ENCODE data around the gene ABCC11.
"Not testable (repeated sequence)": the region's sequence is repeated elsewhere in the genome, so short reads cannot be mapped to it uniquely, and the experiment has no call there.

The ABCC11 gene

GRCh38 chr16:48252013-48252412 is 4.7 kb upstream of the ABCC11 start:
- Histone ChIP-seq H3K36me3 (ENCODE audit: control insufficient read depth, insufficient read depth, low read length) (peaks cover 27% of the 10 kb centered on the region), H3K27me3 (replicated peaks; ENCODE audit: control insufficient read depth, insufficient read depth, low read length, poor library complexity, severe bottlenecking) (no peaks in the 10 kb centered on the region), H3K9me3 (ENCODE audit: control insufficient read depth, low read length) (no peaks in the 10 kb centered on the region), H3K27ac (ENCODE audit: insufficient read depth, low read length, poor library complexity, severe bottlenecking) (no peak overlapping the region), H3K4me1 (ENCODE audit: control insufficient read depth, insufficient read depth, low read length, poor library complexity, severe bottlenecking) (peaks cover 6% of the 10 kb centered on the region), H3K4me3 (ENCODE audit: insufficient read depth, low read depth, low read length, poor library complexity, severe bottlenecking) (no peak overlapping the region)
- no peak for DNase-seq

- Histone ChIP-seq H3K4me1 (ENCODE audit: control insufficient read depth, insufficient read depth, low read length, poor library complexity, severe bottlenecking) (peaks cover 18% of the 10 kb centered on the region), H3K4me3 (ENCODE audit: insufficient read depth, low read depth, low read length, poor library complexity, severe bottlenecking) (no peak overlapping the region), H3K27me3 (replicated peaks; ENCODE audit: control insufficient read depth, insufficient read depth, low read length, poor library complexity, severe bottlenecking) (no peaks in the 10 kb centered on the region), H3K27ac (ENCODE audit: insufficient read depth, low read length, poor library complexity, severe bottlenecking) (no peak overlapping the region), H3K36me3 (ENCODE audit: control insufficient read depth, insufficient read depth, low read length) (peaks cover 18% of the 10 kb centered on the region), H3K9me3 (ENCODE audit: control insufficient read depth, low read length) (no peaks in the 10 kb centered on the region)
- DNase-seq, result no peak
Observed at GRCh38 chr16:48250520-48251278, 3.4 kb upstream of the ABCC11 start.

- Histone ChIP-seq H3K27ac (ENCODE audit: insufficient read depth, low read length, poor library complexity, severe bottlenecking) (no peak overlapping the region), H3K27me3 (replicated peaks; ENCODE audit: control insufficient read depth, insufficient read depth, low read length, poor library complexity, severe bottlenecking) (no peaks in the 10 kb centered on the region), H3K4me1 (ENCODE audit: control insufficient read depth, insufficient read depth, low read length, poor library complexity, severe bottlenecking) (peaks cover 25% of the 10 kb centered on the region), H3K36me3 (ENCODE audit: control insufficient read depth, insufficient read depth, low read length) (no peaks in the 10 kb centered on the region), H3K4me3 (ENCODE audit: insufficient read depth, low read depth, low read length, poor library complexity, severe bottlenecking) (no peak overlapping the region), H3K9me3 (ENCODE audit: control insufficient read depth, low read length) (no peaks in the 10 kb centered on the region)
- no peak for DNase-seq
Observed at GRCh38 chr16:48246066-48246465, 1.3 kb downstream of the ABCC11 start.

- Histone ChIP-seq H3K36me3 (ENCODE audit: control insufficient read depth, insufficient read depth, low read length) (no peaks in the 10 kb centered on the region), H3K9me3 (ENCODE audit: control insufficient read depth, low read length) (no peaks in the 10 kb centered on the region), H3K27me3 (replicated peaks; ENCODE audit: control insufficient read depth, insufficient read depth, low read length, poor library complexity, severe bottlenecking) (no peaks in the 10 kb centered on the region), H3K4me1 (ENCODE audit: control insufficient read depth, insufficient read depth, low read length, poor library complexity, severe bottlenecking) (peaks cover 25% of the 10 kb centered on the region), H3K4me3 (ENCODE audit: insufficient read depth, low read depth, low read length, poor library complexity, severe bottlenecking) (peak overlapping the region; percentile 68), H3K27ac (ENCODE audit: insufficient read depth, low read length, poor library complexity, severe bottlenecking) (peak overlapping the region; percentile 66)
- no peak for DNase-seq
Observed at GRCh38 chr16:48244863-48245195, 2.5 kb downstream of the ABCC11 start.

- Histone ChIP-seq H3K4me1 (ENCODE audit: control insufficient read depth, insufficient read depth, low read length, poor library complexity, severe bottlenecking) (peaks cover 25% of the 10 kb centered on the region), H3K9me3 (ENCODE audit: control insufficient read depth, low read length) (no peaks in the 10 kb centered on the region), H3K27ac (ENCODE audit: insufficient read depth, low read length, poor library complexity, severe bottlenecking) (peak within 1 kb of the TSS; percentile 66), H3K4me3 (ENCODE audit: insufficient read depth, low read depth, low read length, poor library complexity, severe bottlenecking) (peak within 1 kb of the TSS; percentile 68), H3K36me3 (ENCODE audit: control insufficient read depth, insufficient read depth, low read length) (no peaks in the 10 kb centered on the region), H3K27me3 (replicated peaks; ENCODE audit: control insufficient read depth, insufficient read depth, low read length, poor library complexity, severe bottlenecking) (no peaks in the 10 kb centered on the region)
- DNase-seq, result peak; percentile 75 to 84 (median 77)
Observed at GRCh38 chr16:48244080-48244862, 3.1 kb downstream of the ABCC11 start, which contains the start of gene LONP2. Gene LONP2 (plus strand): TSS chr16:48244300. CDS start chr16:48244389, 89 bp downstream.

- H3K4me3 ChIP-seq (ENCODE audit: insufficient read depth, low read depth, low read length, poor library complexity, severe bottlenecking); H3K4me1 ChIP-seq (ENCODE audit: control insufficient read depth, insufficient read depth, low read length, poor library complexity, severe bottlenecking); H3K36me3 ChIP-seq (ENCODE audit: control insufficient read depth, insufficient read depth, low read length); DNase-seq; H3K27ac ChIP-seq (ENCODE audit: insufficient read depth, low read length, poor library complexity, severe bottlenecking); H3K27me3 ChIP-seq (replicated peaks; ENCODE audit: control insufficient read depth, insufficient read depth, low read length, poor library complexity, severe bottlenecking); H3K9me3 ChIP-seq (ENCODE audit: control insufficient read depth, low read length): not testable (repeated sequence)
Observed at GRCh38 chr16:48240147-48240546, 7.2 kb downstream of the ABCC11 start.

- no peaks in the 10 kb centered on the region for H3K9me3 ChIP-seq (ENCODE audit: control insufficient read depth, low read length)
- H3K4me1 ChIP-seq (ENCODE audit: control insufficient read depth, insufficient read depth, low read length, poor library complexity, severe bottlenecking), result no peaks in the 10 kb centered on the region
- H3K4me3 ChIP-seq (ENCODE audit: insufficient read depth, low read depth, low read length, poor library complexity, severe bottlenecking), result no peak overlapping the region
- H3K27me3 ChIP-seq (replicated peaks; ENCODE audit: control insufficient read depth, insufficient read depth, low read length, poor library complexity, severe bottlenecking), result no peaks in the 10 kb centered on the region
- no peaks in the 10 kb centered on the region for H3K36me3 ChIP-seq (ENCODE audit: control insufficient read depth, insufficient read depth, low read length)
- no peak overlapping the region for H3K27ac ChIP-seq (ENCODE audit: insufficient read depth, low read length, poor library complexity, severe bottlenecking)
- no peak for DNase-seq
Observed at GRCh38 chr16:48236286-48236685, 11.1 kb downstream of the ABCC11 start.

GRCh38 chr16:48235556-48236136 is 11.7 kb downstream of the ABCC11 start:
- no peak for DNase-seq

GRCh38 chr16:48235058-48235555 is 12.2 kb downstream of the ABCC11 start:
- no peak overlapping the region for H3K4me3 ChIP-seq (ENCODE audit: insufficient read depth, low read depth, low read length, poor library complexity, severe bottlenecking)
- no peak overlapping the region for H3K27ac ChIP-seq (ENCODE audit: insufficient read depth, low read length, poor library complexity, severe bottlenecking)
- no peaks in the 10 kb centered on the region for H3K27me3 ChIP-seq (replicated peaks; ENCODE audit: control insufficient read depth, insufficient read depth, low read length, poor library complexity, severe bottlenecking)
- H3K9me3 ChIP-seq (ENCODE audit: control insufficient read depth, low read length), result no peaks in the 10 kb centered on the region
- DNase-seq, result no peak
- no peaks in the 10 kb centered on the region for H3K4me1 ChIP-seq (ENCODE audit: control insufficient read depth, insufficient read depth, low read length, poor library complexity, severe bottlenecking)
- no peaks in the 10 kb centered on the region for H3K36me3 ChIP-seq (ENCODE audit: control insufficient read depth, insufficient read depth, low read length)

More at GRCh38 chr16:48235556-48236136, 11.7 kb downstream of the ABCC11 start:
- no peaks in the 10 kb centered on the region for H3K9me3 ChIP-seq (ENCODE audit: control insufficient read depth, low read length)
- H3K4me1 ChIP-seq (ENCODE audit: control insufficient read depth, insufficient read depth, low read length, poor library complexity, severe bottlenecking), result no peaks in the 10 kb centered on the region
- H3K36me3 ChIP-seq (ENCODE audit: control insufficient read depth, insufficient read depth, low read length), result no peaks in the 10 kb centered on the region
- no peak overlapping the region for H3K4me3 ChIP-seq (ENCODE audit: insufficient read depth, low read depth, low read length, poor library complexity, severe bottlenecking)
- H3K27ac ChIP-seq (ENCODE audit: insufficient read depth, low read length, poor library complexity, severe bottlenecking), result no peak overlapping the region
- no peaks in the 10 kb centered on the region for H3K27me3 ChIP-seq (replicated peaks; ENCODE audit: control insufficient read depth, insufficient read depth, low read length, poor library complexity, severe bottlenecking)

GRCh38 chr16:48234630-48235029 is 12.7 kb downstream of the ABCC11 start:
- H3K27ac ChIP-seq (ENCODE audit: insufficient read depth, low read length, poor library complexity, severe bottlenecking), result no peak overlapping the region
- H3K27me3 ChIP-seq (replicated peaks; ENCODE audit: control insufficient read depth, insufficient read depth, low read length, poor library complexity, severe bottlenecking), result no peaks in the 10 kb centered on the region
- no peak overlapping the region for H3K4me3 ChIP-seq (ENCODE audit: insufficient read depth, low read depth, low read length, poor library complexity, severe bottlenecking)
- no peaks in the 10 kb centered on the region for H3K36me3 ChIP-seq (ENCODE audit: control insufficient read depth, insufficient read depth, low read length)
- no peaks in the 10 kb centered on the region for H3K9me3 ChIP-seq (ENCODE audit: control insufficient read depth, low read length)
- DNase-seq, result no peak
- H3K4me1 ChIP-seq (ENCODE audit: control insufficient read depth, insufficient read depth, low read length, poor library complexity, severe bottlenecking), result no peaks in the 10 kb centered on the region
